Stimulated activated CD8-positive, alpha-beta memory T cell treated with anti-CD3 and anti-CD28 coated beads, Interleukin-4, amount 100 ng/mL, for 4 hours (primary cell): ENCODE results near the gene LILRB2.
"Not testable (repeated sequence)": the region's sequence is repeated elsewhere in the genome, so short reads cannot be mapped to it uniquely, and the experiment has no call there.

Experiments used
- DNase-seq, 2 donors: peaks; one replicate each; pipeline ENCODE4 v3.0.0-alpha.2; 2020; ENCODE audit warnings: low read depth in 2 of 2, low spot score in 1 of 2

The LILRB2 gene

GRCh38 chr19:54242234-54242633 is 38.7 kb downstream of the LILRB2 start:
- DNase-seq, result not testable (repeated sequence)

GRCh38 chr19:54240372-54241336 is 40.3 kb downstream of the LILRB2 start:
- DNase-seq, result not testable (repeated sequence)

GRCh38 chr19:54239491-54240371 is 41.2 kb downstream of the LILRB2 start:
- not testable (repeated sequence) for DNase-seq

- DNase-seq, result no peak
Measured at GRCh38 chr19:54233941-54234340, 47.0 kb downstream of the LILRB2 start.

- DNase-seq, result peak; percentile 61 to 81
Measured at GRCh38 chr19:54231077-54231931, 49.6 kb downstream of the LILRB2 start.

GRCh38 chr19:54230031-54230430 is 50.9 kb downstream of the LILRB2 start:
- no peak for DNase-seq

GRCh38 chr19:54229146-54229545 is 51.8 kb downstream of the LILRB2 start:
- no peak for DNase-seq

- not testable (repeated sequence) for DNase-seq
Measured at GRCh38 chr19:54224619-54225018, 56.3 kb downstream of the LILRB2 start.

- not testable (repeated sequence) for DNase-seq
Measured at GRCh38 chr19:54223937-54224281, 57.0 kb downstream of the LILRB2 start.
